HepG2 (cell line): Measurements from ENCODE around the gene CMIP. TPM values are rescaled to one million over a fixed set of nuclear protein-coding genes. Genes with fewer than 3 reads are reported as not detected.

ENCODE experiments used
- BCL3 ChIP-seq: sonication (generic); formaldehyde crosslinking; IDR thresholded peaks from 2 replicates; pipeline ENCODE4 v1.5.1; 2020; ENCODE audit warnings: mild to moderate bottlenecking, missing genetic modification reagents, moderate library complexity
- HES4 ChIP-seq: sonication (generic); formaldehyde crosslinking; IDR thresholded peaks from 2 replicates; pipeline ENCODE4 v1.9.0; 2021; ENCODE audit warnings: mild to moderate bottlenecking, missing genetic modification reagents, borderline replicate concordance
- ISL2 ChIP-seq: sonication (generic); formaldehyde crosslinking; IDR thresholded peaks from 2 replicates; pipeline ENCODE4 v1.5.0; 2020; ENCODE audit warnings: missing genetic modification reagents
- JUN ChIP-seq: sonication (generic); formaldehyde crosslinking; IDR thresholded peaks from 2 replicates; pipeline ENCODE4 v1.4.0; 2020; ENCODE audit warnings: mild to moderate bottlenecking, missing genetic modification reagents
- KLF12 ChIP-seq: sonication (generic); formaldehyde crosslinking; IDR thresholded peaks from 2 replicates; pipeline ENCODE4 v1.4.0; 2020; ENCODE audit warnings: missing genetic modification reagents, borderline replicate concordance
- MAX ChIP-seq: IDR thresholded peaks from 2 replicates; pipeline ENCODE4 v1.6.1; 2012; ENCODE audit warnings: inconsistent platforms
- MIER2 ChIP-seq: IDR thresholded peaks from 2 replicates; pipeline ENCODE4 v1.6.1; 2016; ENCODE audit warnings: missing biosample characterization, missing genetic modification reagents
- NFYB ChIP-seq: sonication (generic); formaldehyde crosslinking; IDR thresholded peaks from 2 replicates; pipeline ENCODE4 v1.4.0; 2020; ENCODE audit warnings: missing genetic modification reagents
- NR0B2 ChIP-seq: sonication (generic); formaldehyde crosslinking; IDR thresholded peaks from 2 replicates; pipeline ENCODE4 v1.4.0; 2020; ENCODE audit warnings: mild to moderate bottlenecking, missing genetic modification reagents
- RBAK ChIP-seq: sonication (generic); formaldehyde crosslinking; IDR thresholded peaks from 2 replicates; pipeline ENCODE4 v1.5.1; 2020; ENCODE audit warnings: mild to moderate bottlenecking, missing genetic modification reagents
- RERE ChIP-seq: IDR thresholded peaks from 2 replicates; pipeline ENCODE4 v1.6.1; 2016; ENCODE audit warnings: low read depth, missing genetic modification reagents, missing compliant biosample characterization
- SIX1 ChIP-seq: sonication (generic); formaldehyde crosslinking; IDR thresholded peaks from 2 replicates; pipeline ENCODE4 v1.4.0; 2020; ENCODE audit warnings: missing genetic modification reagents, borderline replicate concordance
- TBX2 ChIP-seq: sonication (generic); formaldehyde crosslinking; IDR thresholded peaks from 2 replicates; pipeline ENCODE4 v1.5.0; 2020; ENCODE audit warnings: missing genetic modification reagents, mild to moderate bottlenecking, borderline replicate concordance
- ZNF207 ChIP-seq: fragments of 450-650 bp; IDR thresholded peaks from 2 replicates; pipeline ENCODE4 v1.6.1; 2016; ENCODE audit warnings: antibody characterized with exemption, borderline replicate concordance
- ZNF337 ChIP-seq: sonication (generic); formaldehyde crosslinking; IDR thresholded peaks from 2 replicates; pipeline ENCODE4 v1.5.1; 2020; ENCODE audit warnings: missing genetic modification reagents, low read depth, mild to moderate bottlenecking, borderline replicate concordance
- ZNF484 ChIP-seq: sonication (generic); formaldehyde crosslinking; IDR thresholded peaks from 2 replicates; pipeline ENCODE4 v1.5.1; 2020; ENCODE audit warnings: mild to moderate bottlenecking, low read depth, missing genetic modification reagents, borderline replicate concordance
- ZNF597 ChIP-seq: sonication (generic); formaldehyde crosslinking; IDR thresholded peaks from 2 replicates; pipeline ENCODE4 v1.5.0; 2020; ENCODE audit warnings: missing genetic modification reagents
- ZNF614 ChIP-seq: IDR thresholded peaks from 2 replicates; pipeline ENCODE4 v1.6.1; 2018; ENCODE audit warnings: missing biosample characterization, missing genetic modification reagents, inconsistent platforms, borderline replicate concordance
- ZNF674 ChIP-seq: sonication (generic); formaldehyde crosslinking; IDR thresholded peaks from 2 replicates; pipeline ENCODE4 v1.5.0; 2020; ENCODE audit warnings: low read depth, mild to moderate bottlenecking, missing genetic modification reagents
- ZNF761 ChIP-seq: sonication (generic); formaldehyde crosslinking; conservative IDR thresholded peaks from 2 replicates; pipeline ENCODE4 v1.4.0; 2020; ENCODE audit warnings: mild to moderate bottlenecking, missing genetic modification reagents
- ZNF772 ChIP-seq: sonication (generic); formaldehyde crosslinking; IDR thresholded peaks from 2 replicates; pipeline ENCODE4 v1.5.0; 2020; ENCODE audit warnings: mild to moderate bottlenecking, missing genetic modification reagents
- polyA plus RNA-seq, 8 experiments: library from polyadenylated mRNA; depleted of rRNA in 3 of 8; stranded (reverse) in 7 of 8; unstranded in 1 of 8; fragments of >200 nt; fragmentation: Illumina TruSeq in 4 of 8; extraction: Trizol in 4 of 8; gene quantifications; 2 replicates each; pipeline versions ENCODE4 v1.2.1 to v1.2.3, GENCODE V29; 2011 to 2016; ENCODE audit warnings: low read depth in 4 of 8, missing spikeins in 1 of 8, mixed read lengths in 1 of 8; ENCODE audit not compliant: insufficient read depth in 1 of 8
- total RNA-seq, 5 experiments: library from RNA; depleted of rRNA; stranded (reverse); fragments of >200 nt; fragmentation: Illumina TruSeq; extraction: Trizol; gene quantifications; 2 replicates each; pipeline ENCODE4 v1.2.3, GENCODE V29; 2016; ENCODE audit warnings: low read depth in 1 of 5

CMIP gene
- total and polyA plus RNA-seq, 2 of the 13 experiments (the other 11 are each of a cell fraction or from before 2014, with no cell fraction given) = 10.9 to 18.1 TPM

GRCh38 chr16:81624760-81625543 is 180.3 kb downstream of the CMIP start (continued):
- TF ChIP-seq RERE = 0 out of 2 replicates have a peak, but pooled peaks have one; percentile 70
- peak; percentile 65 for TF ChIP-seq ISL2 (CRISPR knock-in tag)
- TF ChIP-seq ZNF207 = no peak
- 0 out of 2 replicates have a peak, but pooled peaks have one; percentile 34 for TF ChIP-seq ZNF614 (CRISPR knock-in tag)
- no peak; the same call in none of the 2 replicates for TF ChIP-seq BCL3 (CRISPR knock-in tag)
- no peak for TF ChIP-seq ZNF597
- TF ChIP-seq TBX2 (CRISPR knock-in tag) = peak; percentile 75; the same call in 1 of the 2 replicates
- 0 out of 2 replicates have a peak, but pooled peaks have one; percentile 49 for TF ChIP-seq ZNF772 (CRISPR knock-in tag)
- no peak for TF ChIP-seq MIER2 (CRISPR knock-in tag)
- no peak for TF ChIP-seq ZNF484 (CRISPR knock-in tag)
- no peak for TF ChIP-seq NFYB
- peak; percentile 71; the same call in 1 of the 2 replicates for TF ChIP-seq MAX
- TF ChIP-seq ZNF761 = 0 out of 2 replicates have a peak, but pooled peaks have one; percentile 41
- no peak for TF ChIP-seq RBAK (CRISPR knock-in tag)
- TF ChIP-seq SIX1 (CRISPR knock-in tag) = no peak
- no peak for TF ChIP-seq ZNF674 (CRISPR knock-in tag)
- TF ChIP-seq NR0B2 (CRISPR knock-in tag) = no peak
- TF ChIP-seq HES4 (CRISPR knock-in tag) = peak; percentile 57; the same call in 1 of the 2 replicates
- TF ChIP-seq ZNF337 (CRISPR knock-in tag) = peak; percentile 56; the same call in 1 of the 2 replicates
- TF ChIP-seq JUN (CRISPR knock-in tag) = no peak
- no peak for TF ChIP-seq KLF12 (CRISPR knock-in tag)
